T-cell (primary cell): ENCODE results near the gene NPDC1. TPM values are rescaled to one million over a fixed set of nuclear protein-coding genes. Genes with fewer than 3 reads are reported as not detected.

Experiments
- ATAC-seq, 4 experiments: fragments of 200-7000 bp in 3 of 4; fragments of 150-1000 bp in 1 of 4; cut with Tn5 transposase; replicated peaks in 1 of 4; 1 replicate in 3 of 4; 2 replicates in 1 of 4; pipeline ENCODE4 v1.10.0; 2021; ENCODE audit warnings: moderate library complexity in 3 of 4, mild to moderate bottlenecking in 2 of 4, moderate number of reproducible peaks in 1 of 4
- CTCF ChIA-PET, 2 donors: fragments of 300-600 bp; sonication (Branson Sonifier 250); formaldehyde crosslinking; loops; one replicate each; lab custom pipeline; 2022; ENCODE audit warnings: antibody characterized with exemption in 2 of 2; lab: Charles Lee
- POLR2A ChIA-PET, 2 donors: fragments of 300-600 bp; sonication (Branson Sonifier 250); formaldehyde crosslinking; loops; one replicate each; lab custom pipeline; 2022; ENCODE audit warnings: antibody characterized with exemption in 2 of 2; lab: Charles Lee
- DNase-seq, 35 experiments: peaks; one replicate each; pipeline versions ENCODE4 v3.0.0 to v3.0.0-alpha.2; 2013 to 2023
- H3K27ac ChIP-seq: one replicate; pipeline ENCODE4 v1.5.1; 2013; ENCODE audit warnings: low read length
- H3K27me3 ChIP-seq, 2 experiments: replicated peaks in 1 of 2; 1 replicate in 1 of 2; 2 replicates in 1 of 2; pipeline versions ENCODE4 v1.6.1 to v1.7.0; 2013; ENCODE audit warnings: low read length in 1 of 2, mixed read lengths in 1 of 2; ENCODE audit not compliant: control insufficient read depth in 2 of 2, insufficient read depth in 2 of 2; ENCODE audit errors: extremely low read depth in 1 of 2
- H3K36me3 ChIP-seq, 2 donors: 1 replicate in 1 of 2; 2 replicates in 1 of 2; pipeline versions ENCODE4 v1.6.1 to v1.7.0; 2013; ENCODE audit warnings: low read length in 1 of 2; ENCODE audit not compliant: control insufficient read depth in 2 of 2, insufficient read depth in 1 of 2; ENCODE audit errors: extremely low read depth in 1 of 2
- H3K4me1 ChIP-seq, 2 experiments: 1 replicate in 1 of 2; 2 replicates in 1 of 2; pipeline versions ENCODE4 v1.6.1 to v1.7.0; 2013; ENCODE audit warnings: low read length in 2 of 2, mixed read lengths in 1 of 2; ENCODE audit not compliant: insufficient read depth in 2 of 2, control insufficient read depth in 1 of 2; ENCODE audit errors: extremely low read depth in 1 of 2
- H3K4me3 ChIP-seq, 2 donors: 1 replicate in 1 of 2; 2 replicates in 1 of 2; pipeline versions ENCODE4 v1.5.1 to v1.7.0; 2013; ENCODE audit warnings: mild to moderate bottlenecking in 2 of 2, low read length in 1 of 2, moderate library complexity in 1 of 2; ENCODE audit not compliant: control insufficient read depth in 1 of 2; ENCODE audit errors: extremely low read depth in 1 of 2
- H3K9me3 ChIP-seq: 2 replicates; pipeline ENCODE4 v1.7.0; 2013
- H3K27ac Mint-ChIP-seq, 2 donors: one replicate each; pipeline ENCODE4 v1.8.0; 2020 to 2021; ENCODE audit warnings: mild to moderate bottlenecking in 2 of 2, mixed read lengths in 2 of 2
- H3K27me3 Mint-ChIP-seq, 2 donors: one replicate each; pipeline ENCODE4 v1.8.0; 2021 to 2022; ENCODE audit warnings: mixed read lengths in 2 of 2
- H3K36me3 Mint-ChIP-seq: one replicate; pipeline ENCODE4 v1.8.0; 2021; ENCODE audit warnings: mixed read lengths
- H3K4me1 Mint-ChIP-seq, 3 donors: one replicate each; pipeline ENCODE4 v1.8.0; 2020 to 2022; ENCODE audit warnings: mixed read lengths in 3 of 3, mild to moderate bottlenecking in 1 of 3
- H3K4me3 Mint-ChIP-seq, 3 donors: one replicate each; pipeline ENCODE4 v1.8.0; 2020 to 2022; ENCODE audit warnings: mild to moderate bottlenecking in 3 of 3, mixed read lengths in 3 of 3, moderate library complexity in 3 of 3
- H3K9me3 Mint-ChIP-seq, 3 donors: one replicate each; pipeline ENCODE4 v1.8.0; 2020 to 2022; ENCODE audit warnings: mixed read lengths in 3 of 3
- WGBS: methylation state at CpG from one replicate; pipeline ENCODE4 v1.1.5; 2013; ENCODE audit warnings: missing lambda C conversion rate; ENCODE audit not compliant: insufficient coverage; 5-methylcytosine and 5-hydroxymethylcytosine counted together
- total RNA-seq, 35 experiments: library from RNA in 6 of 35; stranded (reverse) in 6 of 35; fragments of 120-200 nt in 1 of 35; gene quantifications; one replicate each; pipeline versions ENCODE4 v1.2.1 to v1.2.4 and lab custom pipeline; 2013 to 2026

The NPDC1 gene
- total RNA-seq, 5 donors from 2014 or later (not counting 1 experiment from before 2014, with no cell fraction given) = 32.4 to 76.7 (median 57.0) TPM

- Histone ChIP-seq H3K36me3 (peaks cover 0 to 14% of the 10 kb centered on the region in 2 donors), H3K27ac (no peak overlapping the region), H3K4me3 (no peak overlapping the region), H3K4me1 (peaks cover 0 to 28% of the 10 kb centered on the region in 2 experiments), H3K9me3 (no peaks in the 10 kb centered on the region), H3K27me3 (peaks cover 0 to 6% of the 10 kb centered on the region in 2 experiments)
- Mint-ChIP-seq H3K36me3 (peaks cover 8% of the 10 kb centered on the region), H3K27me3 (no peaks in the 10 kb centered on the region), H3K4me3 (peak overlapping the region in 1 of 3 donors; percentile 42), H3K9me3 (no peaks in the 10 kb centered on the region), H3K4me1 (peaks cover 6 to 16% (median 7%) of the 10 kb centered on the region in 3 donors), H3K27ac (no peak overlapping the region)
- DNase-seq (no peak), ATAC-seq (no peak)
- CTCF ChIA-PET = no interaction called here
- POLR2A ChIA-PET = no interaction called here
- 95% methylated on average over 17 of the region's 24 CpGs for WGBS
Observed at GRCh38 chr9:137080260-137081122, 34.5 kb upstream of the NPDC1 start.

- Histone ChIP-seq H3K4me1 (peaks cover 0 to 23% of the 10 kb centered on the region in 2 experiments), H3K27me3 (peaks cover 0 to 6% of the 10 kb centered on the region in 2 experiments), H3K36me3 (peaks cover 0 to 14% of the 10 kb centered on the region in 2 donors), H3K9me3 (no peaks in the 10 kb centered on the region), H3K4me3 (no peak overlapping the region), H3K27ac (no peak overlapping the region)
- Mint-ChIP-seq H3K36me3 (peaks cover 8% of the 10 kb centered on the region), H3K27ac (no peak overlapping the region), H3K27me3 (no peaks in the 10 kb centered on the region), H3K4me3 (peak overlapping the region in 2 of 3 donors; percentile 42 to 58), H3K9me3 (no peaks in the 10 kb centered on the region), H3K4me1 (peaks cover 4 to 11% (median 5%) of the 10 kb centered on the region in 3 donors)
- no peak for ATAC-seq
- DNase-seq = no peak
- CTCF ChIA-PET = no interaction called here
- POLR2A ChIA-PET = no interaction called here
- 99% methylated on average over 13 of the region's 13 CpGs for WGBS
Observed at GRCh38 chr9:137079401-137079787, 33.4 kb upstream of the NPDC1 start.

- H3K36me3 Mint-ChIP-seq = peaks cover 8% of the 10 kb centered on the region
- Histone ChIP-seq H3K4me1 (peaks cover 0 to 23% of the 10 kb centered on the region in 2 experiments), H3K27ac (no peak overlapping the region), H3K9me3 (no peaks in the 10 kb centered on the region), H3K4me3 (no peak overlapping the region), H3K27me3 (peaks cover 0 to 6% of the 10 kb centered on the region in 2 experiments), H3K36me3 (peaks cover 0 to 14% of the 10 kb centered on the region in 2 donors)
- H3K4me3 Mint-ChIP-seq = peak overlapping the region; percentile 36 to 72 (median 58)
- no peak for ATAC-seq
- no peaks in the 10 kb centered on the region for H3K9me3 Mint-ChIP-seq
- POLR2A ChIA-PET = no interaction called here
- H3K4me1 Mint-ChIP-seq = peaks cover 4 to 11% (median 5%) of the 10 kb centered on the region in 3 donors
- no peaks in the 10 kb centered on the region for H3K27me3 Mint-ChIP-seq
- 94% methylated on average over 51 of the region's 51 CpGs for WGBS
- H3K27ac Mint-ChIP-seq = no peak overlapping the region
- DNase-seq = no peak
- CTCF ChIA-PET = no interaction called here
Observed at GRCh38 chr9:137078701-137079400, 32.9 kb upstream of the NPDC1 start.

GRCh38 chr9:137077758-137078693 lies 32.0 kb upstream of the NPDC1 start:
- no peaks in the 10 kb centered on the region for H3K9me3 Mint-ChIP-seq

GRCh38 chr9:137077010-137077747 lies 31.2 kb upstream of the NPDC1 start, which contains the start of gene UAP1L1:
UAP1L1 (plus strand) TSS chr9:137077517; CDS start chr9:137077533, 16 bp downstream.
- Histone ChIP-seq H3K4me3 (peak within 1 kb of the TSS; percentile 52 to 63), H3K27ac (peak within 1 kb of the TSS; percentile 34)
- peak in 18 of 35 experiments; percentile 8 to 73 (median 32) for DNase-seq

More at GRCh38 chr9:137077758-137078693, 32.0 kb upstream of the NPDC1 start:
- H3K27ac Mint-ChIP-seq = no peak overlapping the region
- peak overlapping the region; percentile 52 to 63 for H3K4me3 ChIP-seq
- H3K4me1 Mint-ChIP-seq = peaks cover 4 to 9% (median 5%) of the 10 kb centered on the region in 3 donors
- peaks cover 0 to 23% of the 10 kb centered on the region in 2 experiments for H3K4me1 ChIP-seq
- H3K27ac ChIP-seq = peak overlapping the region; percentile 34
- H3K36me3 Mint-ChIP-seq = peaks cover 8% of the 10 kb centered on the region
- peaks cover 0 to 14% of the 10 kb centered on the region in 2 donors for H3K36me3 ChIP-seq
- peaks cover 0 to 6% of the 10 kb centered on the region in 2 experiments for H3K27me3 ChIP-seq
- no peaks in the 10 kb centered on the region for H3K27me3 Mint-ChIP-seq
- WGBS = 26% methylated on average over 74 of the region's 76 CpGs
- DNase-seq = peak in 17 of 35 experiments; percentile 13 to 52 (median 31)
- H3K9me3 ChIP-seq = no peaks in the 10 kb centered on the region
- ATAC-seq = peak; percentile 57 to 64 (median 60)
- ChIA-PET CTCF (no interaction called here), POLR2A (no interaction called here)
- peak overlapping the region; percentile 67 to 72 (median 70) for H3K4me3 Mint-ChIP-seq

More at GRCh38 chr9:137077010-137077747, 31.2 kb upstream of the NPDC1 start, which contains the start of gene UAP1L1:
- Mint-ChIP-seq H3K27me3 (no peaks in the 10 kb centered on the region), H3K27ac (no peak within 1 kb of the TSS), H3K9me3 (no peaks in the 10 kb centered on the region), H3K36me3 (peaks cover 8% of the 10 kb centered on the region), H3K4me1 (peaks cover 4 to 9% (median 5%) of the 10 kb centered on the region in 3 donors), H3K4me3 (peak within 1 kb of the TSS; percentile 67 to 72 (median 70))
- peak; percentile 73 to 80 (median 78) for ATAC-seq
- ChIA-PET CTCF (no interaction called here), POLR2A (interaction anchor here in 1 of 2 donors (0.6 to 1.0 kb wide), 2 partner anchors 10 to 196 kb away, joined by 4 read pairs; partner anchors contain the start of gene MAN1B1)
- WGBS = 2% methylated on average over 68 of the region's 87 CpGs
- peaks cover 0 to 14% of the 10 kb centered on the region in 2 donors for H3K36me3 ChIP-seq
- no peaks in the 10 kb centered on the region for H3K9me3 ChIP-seq
- peaks cover 0 to 6% of the 10 kb centered on the region in 2 experiments for H3K27me3 ChIP-seq
- peaks cover 0 to 23% of the 10 kb centered on the region in 2 experiments for H3K4me1 ChIP-seq
